Measurements from ENCODE around the gene AOC2. TPM values are rescaled to one million over a fixed set of nuclear protein-coding genes. Genes with fewer than 3 reads are reported as not detected.
A peak's percentile ranks its signal among the peaks of the same experiment; 100 is the strongest.

Gene AOC2
- total and polyA plus RNA-seq, 2 of the 13 experiments (the other 11 are each of a cell fraction or from before 2014, with no cell fraction given) = 1.2 to 3.3 TPM

- TF ChIP-seq ZBTB4 (CRISPR knock-in tag; IDR thresholded peaks at IDR 0.05; ENCODE audit: borderline replicate concordance) (no peak), DR1 (CRISPR knock-in tag; IDR thresholded peaks at IDR 0.05) (no peak), ZMYM2 (CRISPR knock-in tag; IDR thresholded peaks at IDR 0.05) (no peak), RFXAP (CRISPR knock-in tag; IDR thresholded peaks at IDR 0.05; ENCODE audit: borderline replicate concordance) (no peak), AHDC1 (CRISPR knock-in tag; IDR thresholded peaks at IDR 0.05; ENCODE audit: borderline replicate concordance) (peak; percentile 41; the same call in 1 of the 2 replicates), FOXA3 (CRISPR knock-in tag; IDR thresholded peaks at IDR 0.05) (peak; percentile 75), SNAPC2 (CRISPR knock-in tag; IDR thresholded peaks at IDR 0.05) (peak; percentile 65; the same call in 1 of the 2 replicates), NKX3-1 (CRISPR knock-in tag; IDR thresholded peaks at IDR 0.05) (0 out of 2 replicates have a peak, but pooled peaks have one; percentile 63), HDAC1 (CRISPR knock-in tag; IDR thresholded peaks at IDR 0.05) (peak; percentile 12; the same call in 1 of the 2 replicates), HNF4A (CRISPR knock-in tag; IDR thresholded peaks at IDR 0.05) (peak; percentile 59), GPBP1L1 (CRISPR knock-in tag; IDR thresholded peaks at IDR 0.05) (no peak), ZBTB7A (CRISPR knock-in tag; IDR thresholded peaks at IDR 0.05) (0 out of 2 replicates have a peak, but pooled peaks have one; percentile 9), KLF16 (CRISPR knock-in tag; IDR thresholded peaks at IDR 0.05) (peak in 1 of 2 experiments; percentile 25; a peak in 1 of 4 replicates), ZNF652 (CRISPR knock-in tag; IDR thresholded peaks at IDR 0.05; ENCODE audit: borderline replicate concordance, low read depth) (peak; percentile 6; the same call in 1 of the 2 replicates), EP300 (IDR thresholded peaks at IDR 0.05; ENCODE audit: low read depth in 2 of 2, low read length in 2 of 2) (peak in 1 of 2 experiments; percentile 59; a peak in 2 of 4 replicates), EP300 (CRISPR knock-in tag; IDR thresholded peaks at IDR 0.05; ENCODE audit: borderline replicate concordance) (no peak), FOXO1 (CRISPR knock-in tag; IDR thresholded peaks at IDR 0.05) (peak; percentile 28; the same call in 1 of the 2 replicates), FOXK1 (CRISPR knock-in tag; IDR thresholded peaks at IDR 0.05; ENCODE audit: borderline replicate concordance, low read depth) (0 out of 2 replicates have a peak, but pooled peaks have one; percentile 64)
These were observed 12.0 kb upstream of the AOC2 start (continued) for GRCh38 chr17:42832213-42832933.

Measured in HepG2 (cell line).